Thoracic aorta (tissue), 2 donors: ENCODE measurements around the gene CALR. TPM values are rescaled to one million over a fixed set of nuclear protein-coding genes. Genes with fewer than 3 reads are reported as not detected.
"Not testable (repeated sequence)": the region's sequence is repeated elsewhere in the genome, so short reads cannot be mapped to it uniquely, and the experiment has no call there.

Experiments
- ATAC-seq: fragments of 150-250 bp; one replicate; pipeline ENCODE4 v1.8.0; 2017; ENCODE audit warnings: low read depth; ENCODE audit not compliant: insufficient number of reproducible peaks, low FRiP score
- DNase-seq: peaks from one replicate; pipeline ENCODE4 v3.0.0-alpha.2; 2020; ENCODE audit warnings: low spot score
- H3K27ac ChIP-seq, 2 donors: fragments of 200-600 bp; sonication (generic); 1 replicate in 1 of 2; 2 replicates in 1 of 2; pipeline ENCODE4 v1.5.1; 2016; ENCODE audit warnings: mild to moderate bottlenecking in 2 of 2, moderate library complexity in 2 of 2
- H3K27me3 ChIP-seq: fragments of 200-600 bp; sonication (generic); replicated peaks from 2 replicates; pipeline ENCODE4 v1.6.0; 2016; ENCODE audit warnings: mild to moderate bottlenecking; ENCODE audit not compliant: insufficient read depth
- H3K36me3 ChIP-seq: fragments of 200-600 bp; sonication (generic); one replicate; pipeline ENCODE4 v1.5.1; 2016
- H3K4me1 ChIP-seq, 2 donors: fragments of 200-600 bp; sonication (generic); 1 replicate in 1 of 2; 2 replicates in 1 of 2; pipeline versions ENCODE4 v1.5.1 to v1.6.0; 2016; ENCODE audit warnings: low read depth in 2 of 2, mild to moderate bottlenecking in 1 of 2; ENCODE audit not compliant: control insufficient read depth in 1 of 2
- H3K4me3 ChIP-seq: fragments of 200-600 bp; sonication (generic); 2 replicates; pipeline ENCODE4 v1.5.1; 2016; ENCODE audit warnings: mild to moderate bottlenecking
- H3K9me3 ChIP-seq: fragments of 200-600 bp; sonication (generic); 2 replicates; pipeline ENCODE4 v1.5.1; 2016
- total RNA-seq, 2 donors: library from RNA; depleted of rRNA; stranded (reverse); fragments of >200 nt; gene quantifications; one replicate each; pipeline versions ENCODE4 v1.1.0 to v1.2.3, GENCODE V29; 2016
- TF ChIP-seq, protein P1 (sequence below): fragments of 200-600 bp; sonication (generic); IDR thresholded peaks from one replicate; pipeline ENCODE4 v1.5.1; 2019; ENCODE audit warnings: antibody characterized with exemption

Gene CALR
- total RNA-seq, 2 donors from 2014 or later, result 415 to 467 TPM

DNA sequence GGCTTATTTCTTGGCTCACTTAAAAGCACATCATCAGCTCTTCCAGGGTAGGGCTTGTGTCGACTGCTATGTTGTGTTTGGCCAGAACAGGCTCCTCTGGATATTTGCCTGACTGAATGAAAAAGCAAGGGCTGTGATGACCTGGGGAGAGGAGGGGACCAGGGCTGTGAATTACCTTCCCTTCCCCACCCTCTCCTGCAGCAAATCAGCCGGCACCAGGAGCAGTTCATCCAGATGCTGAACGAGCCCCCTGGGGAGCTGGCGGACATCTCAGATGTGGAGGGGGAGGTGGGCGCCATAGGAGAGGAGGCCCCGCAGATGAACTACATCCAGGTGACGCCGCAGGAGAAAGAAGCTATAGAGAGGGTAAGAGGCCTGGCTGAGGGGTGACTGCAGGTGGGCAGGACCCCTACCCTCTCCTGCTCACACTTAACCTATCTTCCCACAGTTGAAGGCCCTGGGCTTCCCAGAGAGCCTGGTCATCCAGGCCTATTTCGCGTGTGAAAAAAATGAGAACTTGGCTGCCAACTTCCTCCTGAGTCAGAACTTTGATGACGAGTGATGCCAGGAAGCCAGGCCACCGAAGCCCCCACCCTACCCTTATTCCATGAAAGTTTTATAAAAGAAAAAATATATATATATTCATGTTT, 14.2 kb downstream of the CALR start:
- no peak overlapping the region for H3K4me3 ChIP-seq
- peak overlapping the region; percentile 80 to 93 for H3K27ac ChIP-seq
- H3K4me1 ChIP-seq, result peaks cover 19 to 50% of the 10 kb centered on the region in 2 donors
- peaks cover 48% of the 10 kb centered on the region for H3K36me3 ChIP-seq
- H3K27me3 ChIP-seq, result no peaks in the 10 kb centered on the region
- TF ChIP-seq, protein P1, sequence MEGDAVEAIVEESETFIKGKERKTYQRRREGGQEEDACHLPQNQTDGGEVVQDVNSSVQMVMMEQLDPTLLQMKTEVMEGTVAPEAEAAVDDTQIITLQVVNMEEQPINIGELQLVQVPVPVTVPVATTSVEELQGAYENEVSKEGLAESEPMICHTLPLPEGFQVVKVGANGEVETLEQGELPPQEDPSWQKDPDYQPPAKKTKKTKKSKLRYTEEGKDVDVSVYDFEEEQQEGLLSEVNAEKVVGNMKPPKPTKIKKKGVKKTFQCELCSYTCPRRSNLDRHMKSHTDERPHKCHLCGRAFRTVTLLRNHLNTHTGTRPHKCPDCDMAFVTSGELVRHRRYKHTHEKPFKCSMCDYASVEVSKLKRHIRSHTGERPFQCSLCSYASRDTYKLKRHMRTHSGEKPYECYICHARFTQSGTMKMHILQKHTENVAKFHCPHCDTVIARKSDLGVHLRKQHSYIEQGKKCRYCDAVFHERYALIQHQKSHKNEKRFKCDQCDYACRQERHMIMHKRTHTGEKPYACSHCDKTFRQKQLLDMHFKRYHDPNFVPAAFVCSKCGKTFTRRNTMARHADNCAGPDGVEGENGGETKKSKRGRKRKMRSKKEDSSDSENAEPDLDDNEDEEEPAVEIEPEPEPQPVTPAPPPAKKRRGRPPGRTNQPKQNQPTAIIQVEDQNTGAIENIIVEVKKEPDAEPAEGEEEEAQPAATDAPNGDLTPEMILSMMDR, result no peak
- DNase-seq (peak; percentile 40), ATAC-seq (peak; percentile 66)
- no peaks in the 10 kb centered on the region for H3K9me3 ChIP-seq

DNA sequence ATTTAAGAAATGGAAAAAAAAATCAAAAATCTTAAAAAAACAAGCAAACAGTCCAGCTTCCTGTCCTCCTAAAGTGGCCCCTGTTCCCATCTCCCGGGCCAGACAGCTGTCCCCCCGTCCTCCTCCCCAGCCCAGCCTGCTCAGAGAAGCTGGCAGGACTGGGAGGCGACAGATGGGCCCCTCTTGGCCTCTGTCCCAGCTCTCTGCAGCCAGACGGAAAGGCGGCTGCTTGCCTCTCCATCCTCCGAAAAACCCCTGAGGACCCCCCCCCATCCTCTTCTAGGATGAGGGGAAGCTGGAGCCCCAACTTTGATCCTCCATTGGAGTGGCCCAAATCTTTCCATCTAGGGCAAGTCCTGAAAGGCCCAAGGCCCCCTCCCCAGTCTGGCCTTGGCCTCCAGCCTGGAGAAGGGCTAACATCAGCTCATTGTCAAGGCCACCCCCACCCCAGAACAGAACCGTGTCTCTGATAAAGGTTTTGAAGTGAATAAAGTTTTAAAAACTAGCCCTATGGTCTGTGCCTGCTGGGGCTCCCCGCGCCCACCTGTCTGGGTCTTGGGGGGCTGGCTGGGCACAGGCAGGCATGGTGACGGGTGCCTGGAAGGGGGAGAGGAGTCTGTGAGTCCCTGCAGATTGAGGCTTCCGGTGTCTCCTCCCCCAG, 14.9 kb downstream of the CALR start:
- TF ChIP-seq, protein P1, result no peak
- Histone ChIP-seq H3K4me3 (no peak overlapping the region), H3K27ac (peak overlapping the region; percentile 80 to 93), H3K9me3 (no peaks in the 10 kb centered on the region), H3K36me3 (peaks cover 42% of the 10 kb centered on the region), H3K27me3 (no peaks in the 10 kb centered on the region), H3K4me1 (peaks cover 19 to 50% of the 10 kb centered on the region in 2 donors)
- no peak for ATAC-seq
- DNase-seq, result no peak

DNA sequence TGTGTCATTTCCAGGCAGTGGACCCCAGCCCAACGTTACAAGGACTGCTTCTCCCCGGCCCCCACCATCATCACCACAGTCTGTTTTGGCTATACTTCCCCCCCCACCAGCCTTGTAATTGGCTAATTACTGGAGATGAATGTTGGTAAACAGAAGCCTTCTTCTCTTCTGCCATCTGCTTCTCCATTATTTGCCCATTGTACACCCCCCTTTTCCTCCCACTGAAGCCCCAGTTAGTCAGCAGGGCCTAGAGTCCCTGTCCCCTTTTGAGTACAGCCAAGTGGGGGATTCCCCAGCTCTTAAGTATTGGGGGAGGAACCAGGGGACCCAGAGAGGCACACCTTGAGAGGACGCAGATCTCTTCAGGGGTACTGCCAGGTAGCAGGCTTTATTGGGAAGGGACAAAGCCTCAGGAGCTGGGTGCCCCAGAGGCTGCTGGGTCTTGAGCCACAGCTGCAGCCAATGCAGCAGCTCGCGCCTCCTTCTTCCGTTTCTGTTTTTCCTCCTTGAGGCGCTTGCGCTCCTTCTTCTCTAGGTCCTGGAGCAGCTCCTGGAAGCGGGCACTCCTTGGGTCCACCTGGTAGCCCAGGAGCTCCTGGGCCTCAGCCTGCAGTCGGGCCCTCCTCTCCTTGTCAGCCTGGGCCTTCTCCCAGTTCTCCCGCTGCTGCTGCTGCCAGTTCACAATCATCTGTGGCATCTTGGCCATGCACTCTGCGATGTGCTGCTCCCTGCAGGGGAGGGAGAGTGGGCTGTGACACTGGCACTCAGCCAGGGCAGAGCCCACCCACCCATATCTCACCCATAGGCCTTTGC, 15.6 kb downstream of the CALR start:
- no peaks in the 10 kb centered on the region for H3K27me3 ChIP-seq
- peak overlapping the region; percentile 80 to 93 for H3K27ac ChIP-seq
- H3K36me3 ChIP-seq, result peaks cover 34% of the 10 kb centered on the region
- DNase-seq (no peak), ATAC-seq (no peak)
- TF ChIP-seq, protein P1, result no peak
- H3K4me3 ChIP-seq, result no peak overlapping the region
- peaks cover 19 to 50% of the 10 kb centered on the region in 2 donors for H3K4me1 ChIP-seq
- no peaks in the 10 kb centered on the region for H3K9me3 ChIP-seq

DNA sequence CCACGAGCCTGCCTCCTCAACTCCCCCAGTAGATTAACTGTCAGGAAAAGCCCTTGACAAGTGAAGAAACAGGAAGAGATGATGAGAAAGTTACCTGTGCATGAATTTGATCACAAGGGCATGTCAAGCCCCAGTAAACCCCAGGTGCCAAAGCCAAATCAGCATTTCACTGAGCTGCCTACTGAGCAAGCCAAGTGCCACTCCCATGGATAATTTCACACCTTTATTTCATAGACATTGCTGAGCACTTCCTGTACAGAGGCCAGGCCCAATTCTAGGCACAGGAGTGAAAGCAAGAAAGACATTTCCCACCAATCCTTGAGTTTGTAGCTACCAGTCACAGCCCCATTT, 16.2 kb downstream of the CALR start:
- Histone ChIP-seq H3K4me1 (peaks cover 19 to 50% of the 10 kb centered on the region in 2 donors), H3K27me3 (no peaks in the 10 kb centered on the region), H3K9me3 (no peaks in the 10 kb centered on the region), H3K4me3 (no peak overlapping the region), H3K36me3 (peaks cover 29% of the 10 kb centered on the region), H3K27ac (peak overlapping the region; percentile 93 to 95)
- TF ChIP-seq, protein P1, result no peak
- ATAC-seq (no peak), DNase-seq (no peak)

DNA sequence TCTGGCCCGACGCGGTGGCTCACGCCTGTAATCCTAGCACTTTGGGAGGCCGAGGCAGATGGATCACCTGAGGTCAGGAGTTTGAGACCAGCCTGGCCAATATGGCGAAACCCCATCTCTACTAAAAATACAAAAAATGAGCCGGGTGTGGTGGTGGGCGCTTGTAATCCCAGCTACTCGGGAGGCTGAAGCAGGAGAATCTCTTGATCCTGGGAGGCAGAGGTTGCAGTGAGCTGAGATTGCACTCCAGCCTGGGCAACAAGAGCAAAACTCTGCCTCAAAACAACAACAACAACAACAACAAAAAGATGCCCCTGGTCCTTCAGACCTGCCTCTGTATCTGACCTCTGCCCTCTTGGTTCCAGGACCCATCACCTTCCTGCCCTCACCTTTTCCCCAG, 17.2 kb downstream of the CALR start:
- peak overlapping the region; percentile 96 for H3K4me3 ChIP-seq
- not testable (repeated sequence) for DNase-seq
- peaks cover 19 to 50% of the 10 kb centered on the region in 2 donors for H3K4me1 ChIP-seq

More for the DNA sequence above, 17.2 kb downstream of the CALR start:
- H3K36me3 ChIP-seq, result peaks cover 20% of the 10 kb centered on the region
- H3K9me3 ChIP-seq, H3K27me3 ChIP-seq, ATAC-seq: not testable (repeated sequence)
- H3K27ac ChIP-seq, result peak overlapping the region; percentile 92 to 95
